Ovary (tissue), 9 donors: ENCODE data around the gene DEFB113. TPM values are rescaled to one million over a fixed set of nuclear protein-coding genes. Genes with fewer than 3 reads are reported as not detected.
"Not testable (repeated sequence)": the region's sequence is repeated elsewhere in the genome, so short reads cannot be mapped to it uniquely, and the experiment has no call there.

Experiments
- DNase-seq, 5 donors: peaks; one replicate each; pipeline ENCODE4 v3.0.0-alpha.2; 2019 to 2020
- H3K27ac ChIP-seq, 2 donors: fragments of 200-600 bp; one replicate each; pipeline versions ENCODE4 v1.5.1 to v1.8.0; 2019 to 2022
- H3K27me3 ChIP-seq: fragments of 200-600 bp; one replicate; pipeline ENCODE4 v1.8.0; 2022
- H3K36me3 ChIP-seq: fragments of 200-600 bp; sonication (generic); one replicate; pipeline ENCODE4 v1.5.1; 2019
- H3K4me1 ChIP-seq: one replicate; pipeline ENCODE4 v1.8.1; 2013; ENCODE audit warnings: mild to moderate bottlenecking, moderate library complexity; ENCODE audit not compliant: insufficient read depth
- H3K4me3 ChIP-seq: fragments of 200-600 bp; sonication (generic); one replicate; pipeline ENCODE4 v1.5.1; 2017
- H3K9me3 ChIP-seq, 2 donors: fragments of 200-600 bp in 1 of 2; sonication (generic) in 1 of 2; one replicate each; pipeline versions ENCODE4 v1.5.1 to v1.8.1; 2013 to 2019; ENCODE audit warnings: mild to moderate bottlenecking in 1 of 2, moderate library complexity in 1 of 2
- EP300 ChIP-seq: sonication (generic); formaldehyde crosslinking; IDR thresholded peaks from one replicate; pipeline ENCODE4 v1.6.1; 2017; ENCODE audit warnings: antibody characterized with exemption
- POLR2A ChIP-seq: fragments of 450-650 bp; IDR thresholded peaks from one replicate; pipeline ENCODE4 v1.6.1; 2017; ENCODE audit warnings: antibody characterized with exemption, mild to moderate bottlenecking, moderate library complexity
- WGBS, 3 donors: extraction: QIAGEN DNeasy Blood & Tissue Kit in 1 of 3; methylation state at CpG; one replicate each; pipeline versions ENCODE4 v1.1.5 to v1.1.7; 2013 to 2017; 5-methylcytosine and 5-hydroxymethylcytosine counted together
- intact Hi-C, 4 donors: fragments of 100-400 bp; cut with DNase I; formaldehyde crosslinking; loops; one replicate each; pipeline versions ENCODE4 v1.11.0 to v1.15.1; 2022 to 2023
- polyA plus RNA-seq, 2 donors: library from polyadenylated mRNA; stranded (reverse); fragments of 200-250 nt in 1 of 2; fragments of 350-450 nt in 1 of 2; fragmentation: Illumina TruSeq in 1 of 2; extraction: RNeasy Lipid Tissue Mini Kit (QIAGEN cat#74804) in 1 of 2; gene quantifications; one replicate each; pipeline ENCODE4 v1.2.3, GENCODE V29; 2013 to 2014
- total RNA-seq, 7 donors: library from RNA; depleted of rRNA in 2 of 7; stranded (reverse); fragments of >200 nt in 2 of 7; fragmentation: NEBNext Ultra II Directional in 3 of 7; extraction: Animal tissue kit (Norgen Biotek cat#: 25700) in 3 of 7; gene quantifications; one replicate each; pipeline versions ENCODE4 v1.1.0 to v1.2.4, GENCODE V29; 2016 to 2023
- TF ChIP-seq, protein P1 (sequence below), 3 donors: fragments of 450-650 bp in 2 of 3; fragments of 200-600 bp in 1 of 3; IDR thresholded peaks; one replicate each; pipeline versions ENCODE4 v1.5.1 to v1.8.0; 2016 to 2022; ENCODE audit warnings: antibody characterized with exemption in 3 of 3, mild to moderate bottlenecking in 1 of 3
- donor health status: DM: no; HTN: no; CAD: no; lungs with moderate emphysema.
- donor health status: DM: no; HTN: no; CAD: no.
- donor health status: Bipolar disorder and iron deficiency.
- donor health status: DM: yes; HTN: yes; CAD: no.
- donor health status: DM: no; HTN: no; CAD: no.
- donor health status: DM: yes; HTN: yes; CAD: no.

DEFB113 gene
- total and polyA plus RNA-seq, 9 donors: not detected

- TF ChIP-seq, protein P1, sequence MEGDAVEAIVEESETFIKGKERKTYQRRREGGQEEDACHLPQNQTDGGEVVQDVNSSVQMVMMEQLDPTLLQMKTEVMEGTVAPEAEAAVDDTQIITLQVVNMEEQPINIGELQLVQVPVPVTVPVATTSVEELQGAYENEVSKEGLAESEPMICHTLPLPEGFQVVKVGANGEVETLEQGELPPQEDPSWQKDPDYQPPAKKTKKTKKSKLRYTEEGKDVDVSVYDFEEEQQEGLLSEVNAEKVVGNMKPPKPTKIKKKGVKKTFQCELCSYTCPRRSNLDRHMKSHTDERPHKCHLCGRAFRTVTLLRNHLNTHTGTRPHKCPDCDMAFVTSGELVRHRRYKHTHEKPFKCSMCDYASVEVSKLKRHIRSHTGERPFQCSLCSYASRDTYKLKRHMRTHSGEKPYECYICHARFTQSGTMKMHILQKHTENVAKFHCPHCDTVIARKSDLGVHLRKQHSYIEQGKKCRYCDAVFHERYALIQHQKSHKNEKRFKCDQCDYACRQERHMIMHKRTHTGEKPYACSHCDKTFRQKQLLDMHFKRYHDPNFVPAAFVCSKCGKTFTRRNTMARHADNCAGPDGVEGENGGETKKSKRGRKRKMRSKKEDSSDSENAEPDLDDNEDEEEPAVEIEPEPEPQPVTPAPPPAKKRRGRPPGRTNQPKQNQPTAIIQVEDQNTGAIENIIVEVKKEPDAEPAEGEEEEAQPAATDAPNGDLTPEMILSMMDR (IDR thresholded peaks at IDR 0.05): no peak
- TF ChIP-seq EP300 (no peak), POLR2A (no peak)
- no peaks in the 10 kb centered on the region for H3K9me3 ChIP-seq
- 92 to 93% (median 92%) methylated on average over 2 of the region's 2 CpGs for WGBS, 3 donors
- no peak overlapping the region for H3K27ac ChIP-seq
- no peaks in the 10 kb centered on the region for H3K27me3 ChIP-seq
- H3K36me3 ChIP-seq: no peaks in the 10 kb centered on the region
- DNase-seq: no peak
- H3K4me1 ChIP-seq: no peaks in the 10 kb centered on the region
- intact Hi-C loops: no loop called here
- no peak overlapping the region for H3K4me3 ChIP-seq
Measured at GRCh38 chr6:49946835-49947234, 22.6 kb downstream of the DEFB113 start.

- intact Hi-C loops, H3K27me3 ChIP-seq, H3K27ac ChIP-seq, H3K9me3 ChIP-seq, DNase-seq, H3K36me3 ChIP-seq, H3K4me1 ChIP-seq, H3K4me3 ChIP-seq: not testable (repeated sequence)
- WGBS, 3 donors: 88 to 94% (median 90%) methylated on average over 3 of the region's 3 CpGs
Measured at GRCh38 chr6:49944068-49944467, 25.4 kb downstream of the DEFB113 start.

DNA sequence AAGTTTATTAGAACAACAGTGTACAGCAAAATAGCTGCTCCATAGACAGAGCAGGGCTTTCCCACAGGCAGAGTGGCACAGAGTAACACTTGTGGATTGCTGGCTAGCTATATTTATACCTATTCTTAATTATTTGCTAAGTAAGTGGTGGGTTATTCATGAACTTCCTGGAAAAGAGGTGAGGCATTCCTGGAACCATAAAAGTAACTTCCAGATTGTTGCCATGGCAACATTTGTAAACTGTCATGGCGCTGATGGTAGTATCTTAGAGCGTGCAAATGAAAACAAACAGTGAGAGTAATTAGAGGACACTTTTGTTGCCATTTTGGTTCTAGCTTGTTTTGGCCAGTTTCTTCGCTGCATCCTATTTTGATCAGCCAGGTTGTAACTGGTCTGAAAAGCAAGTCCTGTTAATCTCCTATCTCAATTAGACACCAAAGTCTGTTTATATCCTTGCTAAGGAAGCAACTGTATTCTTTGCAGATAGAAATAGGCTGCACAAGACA, 29.4 kb downstream of the DEFB113 start:
- Histone ChIP-seq H3K27ac (no peak overlapping the region), H3K36me3 (no peaks in the 10 kb centered on the region), H3K27me3 (no peaks in the 10 kb centered on the region), H3K4me3 (no peak overlapping the region), H3K4me1 (no peaks in the 10 kb centered on the region), H3K9me3 (no peaks in the 10 kb centered on the region)
- intact Hi-C loops: no loop called here
- no peak for DNase-seq
- TF ChIP-seq POLR2A: no peak
- TF ChIP-seq EP300: no peak
- TF ChIP-seq, protein P1 (IDR thresholded peaks at IDR 0.05): no peak
- WGBS, 3 donors: 58 to 69% (median 59%) methylated on average over 3 of the region's 3 CpGs

- no peaks in the 10 kb centered on the region for H3K36me3 ChIP-seq
- intact Hi-C loops: no loop called here
- TF ChIP-seq POLR2A (no peak), EP300 (no peak)
- TF ChIP-seq, protein P1 (IDR thresholded peaks at IDR 0.05): no peak
- no peaks in the 10 kb centered on the region for H3K9me3 ChIP-seq
- no peaks in the 10 kb centered on the region for H3K27me3 ChIP-seq
- H3K27ac ChIP-seq: no peak overlapping the region
- no peaks in the 10 kb centered on the region for H3K4me1 ChIP-seq
- H3K4me3 ChIP-seq: no peak overlapping the region
- DNase-seq: no peak
Measured at GRCh38 chr6:49937811-49938210, 31.6 kb downstream of the DEFB113 start.

DNA sequence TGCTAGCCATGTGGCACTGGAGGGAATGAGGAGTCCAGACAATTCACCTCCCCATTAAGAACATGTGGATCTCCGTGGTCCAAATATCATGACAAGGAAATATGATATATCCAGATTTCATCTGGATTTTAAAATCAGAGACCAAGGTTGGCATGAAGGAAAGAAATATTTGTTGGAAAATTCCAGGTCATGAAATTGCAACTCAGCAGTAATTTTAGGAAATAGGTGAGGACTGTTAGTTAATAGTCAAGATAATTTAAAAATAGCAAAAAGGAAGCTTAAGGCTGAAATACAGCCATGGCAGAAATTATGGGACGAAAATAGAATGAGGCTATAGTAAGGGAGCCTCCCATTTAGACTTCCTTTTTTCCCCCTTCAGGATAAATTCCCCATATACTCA, 32.4 kb downstream of the DEFB113 start:
- TF ChIP-seq, protein P1 (IDR thresholded peaks at IDR 0.05): no peak
- no peak for TF ChIP-seq POLR2A
- no peak for TF ChIP-seq EP300
- Histone ChIP-seq H3K9me3 (no peaks in the 10 kb centered on the region), H3K4me3 (no peak overlapping the region), H3K27me3 (no peaks in the 10 kb centered on the region), H3K4me1 (no peaks in the 10 kb centered on the region), H3K27ac (no peak overlapping the region), H3K36me3 (no peaks in the 10 kb centered on the region)
- DNase-seq: no peak
- 83 to 89% (median 85%) methylated on average over 2 of the region's 2 CpGs for WGBS, 3 donors
- intact Hi-C loops: no loop called here
